Posterior cingulate gyrus (tissue), 11 donors: ENCODE data around the gene FNDC7.
"Not testable (repeated sequence)": the region's sequence is repeated elsewhere in the genome, so short reads cannot be mapped to it uniquely, and the experiment has no call there.

Source experiments
- DNase-seq, 10 donors: peaks; one replicate each; pipeline versions ENCODE4 v3.0.0 to v3.0.0-alpha.2; 2020 to 2021; ENCODE audit warnings: mixed read lengths in 3 of 10
- intact Hi-C: fragments of 100-400 bp; cut with DNase I; formaldehyde crosslinking; loops from one replicate; pipeline ENCODE4 v1.15.1; 2023

Gene FNDC7, protein sequence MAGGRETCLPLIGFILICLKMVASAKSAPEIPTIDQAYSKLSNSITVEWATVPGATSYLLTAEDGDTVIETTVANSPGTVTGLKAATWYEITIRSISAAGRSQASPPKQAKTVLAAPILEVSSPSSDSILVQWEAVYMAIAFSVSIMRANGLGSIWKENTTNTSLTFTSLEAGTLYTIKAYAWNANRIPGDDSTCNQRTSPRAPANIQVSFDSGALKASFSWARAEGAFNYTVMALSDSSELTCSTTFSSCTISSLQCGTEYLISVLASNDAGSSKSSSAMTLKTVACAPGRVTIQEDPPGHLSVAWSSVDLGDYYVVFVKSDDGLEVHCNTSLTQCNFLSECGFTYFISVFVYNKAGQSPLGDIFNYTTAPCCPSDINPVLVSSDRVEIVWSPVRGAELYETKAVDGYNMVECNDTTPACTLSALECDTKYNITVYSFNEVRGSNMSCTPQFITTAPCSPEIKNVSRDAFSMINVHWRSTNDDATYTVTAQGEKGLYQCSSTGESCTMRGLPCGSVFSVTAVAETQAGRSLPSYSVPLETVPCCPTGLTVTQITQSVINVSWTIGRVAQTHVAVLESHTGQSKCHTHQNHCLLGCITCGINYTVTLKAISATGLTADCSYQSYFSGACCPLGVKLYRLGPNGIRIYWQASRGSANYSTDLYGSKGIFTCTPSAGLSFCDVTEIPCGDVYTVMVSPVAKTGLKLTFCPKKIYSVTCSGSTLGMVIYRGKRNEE

DNA sequence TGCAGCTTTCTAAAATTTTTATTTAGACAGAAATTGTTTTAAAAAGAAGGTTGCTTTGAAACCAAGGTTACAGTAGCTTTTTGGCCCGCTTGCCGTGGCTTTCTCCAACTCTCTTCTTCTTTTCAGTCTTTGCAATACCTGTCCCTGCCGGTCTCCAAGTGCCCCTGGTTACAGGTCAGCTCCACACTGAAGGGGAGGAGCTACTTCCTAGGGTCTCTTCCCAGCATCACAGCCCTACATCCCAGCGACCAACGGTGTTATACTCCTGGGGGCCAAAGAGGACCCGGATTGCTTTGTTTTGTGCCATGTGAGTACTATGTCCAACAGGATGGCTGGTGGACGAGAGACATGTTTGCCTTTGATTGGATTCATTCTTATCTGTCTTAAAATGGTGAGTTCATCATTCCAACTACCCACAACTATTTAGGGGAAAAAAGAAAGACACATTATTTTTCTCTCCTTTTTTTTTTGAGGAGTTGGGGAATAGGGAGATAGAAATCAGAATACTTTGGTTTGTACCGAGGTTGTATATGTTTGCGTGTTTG lies at the start of gene FNDC7:
Gene FNDC7 (plus strand): TSS at position 303 of the 545 bp plus-strand sequence. CDS start 26 bp downstream, at position 329.
- intact Hi-C loops: no loop called here
- DNase-seq: no peak

DNA sequence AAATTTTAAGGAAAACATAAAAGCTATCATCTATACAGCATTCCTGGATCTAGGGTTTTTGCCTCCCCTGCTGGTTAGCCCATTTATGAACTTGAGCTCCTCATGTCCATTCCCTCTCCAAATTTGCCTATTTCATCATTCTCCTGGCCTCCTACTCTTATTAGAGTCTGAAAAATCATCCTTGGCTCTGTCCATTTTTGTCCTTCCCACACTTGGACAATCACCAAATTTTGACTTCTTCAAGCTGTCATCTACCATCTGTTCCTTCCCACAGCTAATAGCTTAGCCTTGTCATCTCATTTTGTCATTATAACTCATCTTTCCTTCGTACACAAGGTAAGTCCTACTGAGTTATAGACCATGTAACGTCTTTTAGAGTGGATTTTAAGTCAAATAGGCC lies 49.6 kb upstream of the FNDC7 start:
- no peak for DNase-seq
- intact Hi-C loops: no loop called here

DNA sequence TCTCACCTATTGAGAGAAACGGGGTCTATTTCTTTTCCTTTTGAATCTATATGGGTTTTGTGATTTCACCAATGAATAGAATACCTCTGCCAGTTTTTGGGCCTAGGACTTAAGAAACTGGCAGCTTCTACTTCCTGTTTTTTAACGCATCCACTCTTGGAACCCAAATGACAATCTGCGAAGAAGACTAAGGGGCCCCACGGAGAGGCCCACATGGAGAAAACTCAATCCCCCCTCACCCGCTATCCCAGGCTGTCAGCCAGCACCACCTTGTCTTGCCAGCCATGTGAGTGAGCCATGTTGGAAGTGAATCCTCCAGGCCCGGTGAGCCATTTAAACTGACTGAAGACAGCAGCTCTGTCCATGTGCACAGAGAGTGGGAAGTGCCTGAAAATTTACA lies 48.2 kb upstream of the FNDC7 start:
- peak in 1 of 10 donors; percentile 49 for DNase-seq

DNA sequence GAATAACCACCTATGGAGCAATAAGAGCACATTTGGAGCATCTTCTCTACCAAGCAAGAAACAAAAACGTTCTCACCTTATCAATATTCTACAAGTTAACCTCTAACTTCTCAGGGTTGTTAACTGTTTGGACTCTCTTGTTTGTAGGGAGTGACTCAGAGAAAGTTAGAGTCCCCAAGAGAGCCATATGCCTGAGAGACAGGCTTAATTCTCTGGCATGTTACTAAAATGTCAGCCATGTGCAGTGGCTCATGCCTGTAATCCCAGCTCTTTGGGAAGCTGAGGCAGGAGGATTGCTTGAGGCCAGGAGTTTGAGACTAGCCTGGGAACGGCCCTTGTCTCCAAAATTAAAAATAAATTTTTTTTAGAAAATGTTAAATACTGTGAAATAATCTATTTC lies 47.6 kb upstream of the FNDC7 start:
- intact Hi-C loops: no loop called here
- DNase-seq: no peak

More for the DNA sequence above, 48.2 kb upstream of the FNDC7 start:
- intact Hi-C loops: no loop called here

DNA sequence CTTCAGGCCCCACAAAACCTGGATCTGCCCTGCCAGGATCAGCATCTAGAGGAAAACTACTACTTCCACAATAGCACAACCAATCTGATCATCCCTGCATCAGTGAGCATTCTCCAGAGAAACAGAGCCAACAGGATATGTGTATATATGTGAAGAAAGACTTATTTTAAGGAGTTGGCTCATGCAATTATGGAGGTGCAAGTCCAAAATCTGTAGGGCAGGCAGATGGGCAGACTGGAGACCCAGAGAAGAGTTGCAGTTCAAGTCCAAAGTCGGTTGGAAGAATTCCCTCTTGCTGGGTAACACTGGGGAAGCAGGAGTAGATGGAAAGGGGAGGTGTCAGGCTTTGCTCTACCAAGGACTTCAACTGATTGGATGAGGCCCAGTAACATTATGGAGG lies 46.9 kb upstream of the FNDC7 start:
- DNase-seq: no peak
- intact Hi-C loops: no loop called here

DNA sequence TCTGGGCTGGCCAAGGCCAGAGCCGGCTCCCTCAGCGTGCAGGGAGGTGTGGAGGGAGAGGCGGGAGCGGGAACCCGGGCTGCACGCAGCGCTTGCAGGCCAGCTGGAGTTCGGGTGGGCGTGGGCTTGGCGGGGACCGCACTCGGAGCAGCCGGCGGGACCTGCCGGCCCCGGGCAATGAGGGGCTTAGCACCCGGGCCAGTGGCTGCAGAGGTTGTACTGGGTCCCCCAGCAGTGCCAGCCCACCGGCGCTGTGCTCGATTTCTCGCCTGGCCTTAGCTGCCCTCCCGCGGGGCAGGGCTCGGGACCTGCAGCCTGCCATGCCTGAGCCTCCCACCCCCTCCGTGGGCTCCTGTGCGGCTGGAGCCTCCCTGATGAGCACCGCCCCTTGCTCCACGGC lies 45.3 kb upstream of the FNDC7 start:
- intact Hi-C loops: not testable (repeated sequence)
- peak in 1 of 10 donors; percentile 72 for DNase-seq

DNA sequence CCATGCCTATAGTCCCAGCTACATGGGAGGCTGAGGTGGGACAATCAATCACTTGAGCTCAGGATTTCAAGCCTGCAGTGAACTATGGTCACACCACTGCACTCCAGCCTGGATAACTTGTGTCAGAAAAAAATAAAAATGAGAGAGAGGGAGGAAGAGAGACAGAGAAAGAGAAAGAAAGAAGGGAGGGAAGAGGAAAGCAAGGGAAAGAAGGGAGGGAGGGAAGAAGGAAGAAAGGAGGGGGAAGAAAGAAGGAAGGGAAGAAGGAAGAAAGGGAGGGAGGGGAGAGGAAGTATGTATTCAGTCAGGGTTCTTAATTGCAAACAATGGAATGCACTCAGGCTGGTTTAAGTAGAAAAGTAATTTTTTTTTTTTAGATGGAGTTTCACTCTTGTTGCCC lies 43.9 kb upstream of the FNDC7 start:
- DNase-seq: no peak
- intact Hi-C loops: no loop called here

DNA sequence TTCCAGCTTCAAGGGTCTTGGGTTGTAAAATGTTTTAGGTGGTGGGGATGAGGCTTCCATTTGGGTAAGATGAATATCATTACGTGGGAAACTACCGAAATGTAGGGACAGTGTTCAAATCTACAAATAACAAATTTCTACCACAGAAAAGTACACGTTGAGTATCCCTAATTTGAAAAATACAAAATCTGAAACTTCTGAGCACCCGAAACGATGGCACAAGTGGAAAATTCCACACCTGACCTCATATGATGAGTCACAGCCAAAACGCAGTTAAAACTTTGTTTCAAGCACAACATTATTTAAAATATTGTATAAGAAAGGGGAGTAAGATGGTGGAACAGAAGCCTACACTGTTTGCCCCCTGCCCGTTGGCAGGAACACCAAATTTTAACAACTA lies 43.0 kb upstream of the FNDC7 start:
- DNase-seq: no peak
- intact Hi-C loops: no loop called here

DNA sequence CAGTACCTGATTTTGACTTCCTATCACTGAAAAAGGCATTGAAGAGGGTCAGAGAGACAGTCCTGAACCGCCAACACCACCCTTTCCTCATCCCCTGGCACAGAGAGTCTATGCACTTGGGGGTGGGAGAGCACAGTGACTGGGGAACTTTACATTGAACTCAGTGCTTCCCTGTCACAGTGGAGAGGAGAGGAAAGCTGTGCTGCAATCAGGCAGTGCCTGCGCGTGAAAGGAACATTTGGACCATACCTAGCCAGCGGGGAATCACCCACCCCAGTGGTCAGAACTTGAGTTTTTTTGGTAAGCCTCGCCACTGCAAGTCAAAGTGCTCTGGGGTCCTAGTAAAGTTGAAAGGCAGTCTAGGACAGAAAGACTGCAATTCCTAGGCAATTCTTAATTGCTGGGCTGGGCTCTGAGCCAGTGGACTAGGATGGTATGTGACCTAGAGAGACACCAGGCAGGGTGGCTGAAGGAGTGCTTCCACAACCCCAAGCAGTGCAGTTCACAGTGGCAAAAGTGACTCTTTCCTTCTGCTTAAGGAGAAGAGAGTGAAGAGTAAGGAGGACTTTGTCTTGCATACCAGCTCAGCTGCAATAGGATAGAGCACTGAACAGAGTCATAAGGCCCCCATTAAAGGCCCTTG lies 42.5 kb upstream of the FNDC7 start:
- DNase-seq: peak in 1 of 10 donors; percentile 53
- intact Hi-C loops: no loop called here

DNA sequence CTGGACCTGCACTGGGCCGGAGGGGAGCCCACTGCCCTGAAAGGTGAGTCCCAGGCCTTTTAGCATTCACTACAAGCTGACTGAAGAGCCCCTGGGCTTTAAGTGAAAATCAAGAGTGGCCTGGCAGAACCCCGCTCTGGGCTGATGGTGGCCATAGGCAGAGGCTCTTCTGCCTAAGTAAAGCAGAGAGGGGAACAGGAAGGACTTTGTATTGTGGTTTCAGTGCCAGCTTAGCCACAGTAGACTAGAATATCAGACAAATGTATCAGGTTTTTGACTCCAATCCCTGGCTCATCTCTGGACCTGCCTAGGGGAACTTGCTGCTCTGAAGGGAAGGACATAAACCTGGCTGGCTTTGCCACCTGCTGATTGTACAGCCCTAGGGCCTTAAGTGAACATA lies 41.6 kb upstream of the FNDC7 start:
- DNase-seq: no peak
- intact Hi-C loops: no loop called here

DNA sequence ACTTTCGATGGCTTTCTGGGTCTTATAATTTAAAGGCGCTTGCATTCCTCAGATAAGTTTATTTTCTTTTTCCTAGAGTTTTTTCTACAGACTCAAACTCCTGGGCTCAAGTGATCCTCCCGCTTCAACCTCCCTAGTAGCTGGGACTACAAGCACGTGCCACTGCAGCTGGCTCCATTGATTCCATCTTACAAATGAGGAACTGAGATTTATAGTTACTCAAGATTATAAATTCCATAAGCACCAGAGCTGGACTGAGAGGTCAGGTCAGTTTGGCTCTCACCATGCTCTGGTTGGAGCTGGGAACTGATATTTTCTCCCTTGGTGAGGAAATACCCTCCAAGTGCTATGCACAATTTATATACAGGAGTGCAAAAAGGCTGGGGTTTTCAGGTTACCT lies 34.0 kb upstream of the FNDC7 start:
- intact Hi-C loops: no loop called here
- DNase-seq: no peak

DNA sequence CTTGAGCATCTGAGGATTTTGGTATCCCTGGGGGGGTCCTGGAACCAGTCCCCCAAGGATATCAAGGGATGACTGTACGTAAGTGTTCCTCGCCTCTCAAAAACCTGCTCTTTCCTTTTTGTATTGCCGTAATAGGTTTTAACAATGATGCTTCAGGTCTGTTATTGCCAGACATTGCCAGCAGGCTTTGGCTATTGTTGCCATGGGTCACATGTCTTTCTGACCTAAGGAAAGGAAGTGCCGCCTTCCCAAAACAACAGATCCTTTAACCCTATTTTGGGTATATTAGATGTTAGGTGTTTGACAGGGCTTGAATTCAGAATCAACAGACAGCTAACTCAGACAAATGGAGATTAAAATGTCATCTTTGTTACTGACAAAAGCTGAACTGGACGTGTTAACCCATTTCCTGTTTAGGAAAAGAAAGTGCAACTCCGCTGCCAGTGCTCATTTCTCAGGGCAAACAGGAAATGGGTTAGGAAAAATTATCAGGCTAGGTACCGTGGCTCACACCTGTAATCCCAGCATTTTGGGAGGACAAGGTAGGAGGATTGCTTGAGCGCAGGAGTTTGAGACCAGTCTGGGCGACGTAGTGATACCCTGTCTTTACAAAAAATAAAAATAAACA lies 33.0 kb upstream of the FNDC7 start:
- DNase-seq: no peak
- intact Hi-C loops: no loop called here

DNA sequence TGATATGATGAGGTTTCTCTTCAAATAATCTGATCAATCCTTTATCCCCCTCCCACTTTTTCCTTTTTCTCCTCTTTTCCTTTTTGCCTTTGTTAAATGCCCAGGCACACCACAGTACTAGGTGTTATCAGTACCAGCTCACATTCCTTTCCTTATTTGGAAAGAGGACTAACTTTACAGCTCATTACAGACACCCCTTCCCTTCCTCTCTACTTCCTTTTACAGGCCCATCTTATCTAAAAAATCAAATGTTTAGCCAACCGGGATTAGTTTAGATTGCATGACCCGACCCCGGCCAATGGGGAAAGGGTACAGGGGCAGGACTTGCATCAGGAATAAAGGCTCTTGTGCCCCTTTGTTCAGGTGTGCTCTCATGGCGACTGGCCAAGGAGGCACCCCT lies 31.0 kb upstream of the FNDC7 start:
- DNase-seq, intact Hi-C loops: not testable (repeated sequence)

DNA sequence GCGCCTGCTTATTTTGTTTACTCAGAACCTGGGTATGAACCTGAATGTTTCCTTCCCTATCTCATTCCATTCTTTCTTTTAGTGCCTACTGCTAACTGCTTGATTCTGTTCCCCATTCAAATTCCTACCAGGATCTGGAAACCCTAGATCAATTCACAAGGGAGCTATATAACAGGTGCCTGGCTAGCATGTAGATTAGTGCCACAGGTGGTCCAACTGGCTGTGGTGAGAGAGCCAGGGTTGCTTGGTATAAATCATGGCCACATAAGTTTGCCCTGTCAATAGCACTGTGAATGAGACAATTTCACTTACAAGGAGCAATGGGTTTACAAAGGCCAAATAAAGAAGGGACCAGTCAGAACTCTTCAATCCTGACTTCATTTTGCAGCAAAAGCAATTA lies 27.2 kb upstream of the FNDC7 start:
- intact Hi-C loops: no loop called here

DNA sequence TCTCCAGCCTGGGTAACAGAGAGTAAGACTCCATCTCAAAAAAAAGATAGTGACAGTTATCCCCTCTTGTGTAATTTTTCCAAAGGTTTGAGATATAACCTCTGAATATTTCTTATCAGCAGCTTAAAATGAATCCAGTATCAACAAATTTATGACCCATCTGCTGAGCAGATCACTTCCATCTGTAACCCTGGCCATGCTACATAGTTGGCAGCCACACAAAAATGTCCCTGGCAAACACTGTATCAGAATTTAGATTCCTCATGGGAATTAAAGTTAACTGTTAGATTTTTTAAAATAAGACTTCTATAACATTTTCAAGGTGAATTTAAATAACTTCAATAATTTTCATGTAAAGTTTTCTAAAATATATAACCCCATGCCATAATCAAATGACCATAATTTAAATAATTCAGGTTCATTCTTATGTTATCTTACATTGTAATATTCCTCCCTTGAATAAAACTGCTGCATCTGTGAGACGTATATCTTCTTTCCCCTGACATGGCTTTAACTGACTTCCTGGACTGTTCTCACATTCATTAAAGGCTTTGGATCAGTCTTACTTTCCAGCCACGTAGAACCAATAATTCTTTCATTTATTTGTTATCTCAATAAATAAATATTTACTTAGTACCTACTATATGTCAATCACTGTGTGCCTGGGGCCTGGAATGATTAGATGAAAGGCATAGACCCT lies 25.9 kb upstream of the FNDC7 start:
- no peak for DNase-seq

More for the DNA sequence above, 27.2 kb upstream of the FNDC7 start:
- DNase-seq: no peak

DNA sequence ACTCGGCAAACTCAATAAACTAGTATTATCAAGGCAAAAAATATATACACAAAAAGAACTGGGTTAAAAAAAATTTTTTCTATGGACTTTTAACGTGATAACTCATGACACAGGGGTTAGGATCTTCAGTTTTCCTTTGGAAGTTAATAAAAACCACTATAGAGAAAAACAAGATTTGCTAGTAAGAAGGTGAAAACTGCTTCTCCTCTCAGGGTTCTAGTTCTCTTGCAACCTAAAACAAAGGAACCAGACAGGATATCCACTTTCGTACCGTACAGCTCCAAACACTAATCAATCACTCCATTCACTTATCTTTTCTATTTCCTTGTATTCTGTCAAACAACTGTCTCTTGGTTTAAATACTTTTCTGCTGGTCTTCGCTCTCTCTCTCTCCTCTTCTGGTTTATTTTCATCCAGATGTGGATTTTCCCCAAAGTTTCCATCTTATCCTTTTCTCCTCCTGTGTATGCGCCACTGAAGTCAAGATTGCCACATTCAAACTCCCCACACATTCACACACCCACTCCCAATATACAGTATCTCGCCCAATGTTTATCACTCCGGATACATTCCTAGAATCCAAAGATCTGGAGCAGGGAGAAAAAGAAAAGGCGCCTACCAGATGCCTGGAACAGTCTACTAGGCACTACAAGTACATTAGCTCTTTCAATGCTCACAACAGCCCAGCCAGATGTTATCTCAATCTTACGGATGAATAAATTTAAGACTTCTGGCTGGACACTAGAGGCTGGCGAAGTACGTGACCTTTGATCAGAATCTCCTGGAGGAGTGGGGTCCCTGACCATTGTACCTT lies 21.4 kb upstream of the FNDC7 start:
- intact Hi-C loops: loop anchor here (10.0 kb wide), 1 partner anchor 123 kb away; no protein-coding TSS in a partner anchor

More for the DNA sequence above, 25.9 kb upstream of the FNDC7 start:
- intact Hi-C loops: no loop called here

DNA sequence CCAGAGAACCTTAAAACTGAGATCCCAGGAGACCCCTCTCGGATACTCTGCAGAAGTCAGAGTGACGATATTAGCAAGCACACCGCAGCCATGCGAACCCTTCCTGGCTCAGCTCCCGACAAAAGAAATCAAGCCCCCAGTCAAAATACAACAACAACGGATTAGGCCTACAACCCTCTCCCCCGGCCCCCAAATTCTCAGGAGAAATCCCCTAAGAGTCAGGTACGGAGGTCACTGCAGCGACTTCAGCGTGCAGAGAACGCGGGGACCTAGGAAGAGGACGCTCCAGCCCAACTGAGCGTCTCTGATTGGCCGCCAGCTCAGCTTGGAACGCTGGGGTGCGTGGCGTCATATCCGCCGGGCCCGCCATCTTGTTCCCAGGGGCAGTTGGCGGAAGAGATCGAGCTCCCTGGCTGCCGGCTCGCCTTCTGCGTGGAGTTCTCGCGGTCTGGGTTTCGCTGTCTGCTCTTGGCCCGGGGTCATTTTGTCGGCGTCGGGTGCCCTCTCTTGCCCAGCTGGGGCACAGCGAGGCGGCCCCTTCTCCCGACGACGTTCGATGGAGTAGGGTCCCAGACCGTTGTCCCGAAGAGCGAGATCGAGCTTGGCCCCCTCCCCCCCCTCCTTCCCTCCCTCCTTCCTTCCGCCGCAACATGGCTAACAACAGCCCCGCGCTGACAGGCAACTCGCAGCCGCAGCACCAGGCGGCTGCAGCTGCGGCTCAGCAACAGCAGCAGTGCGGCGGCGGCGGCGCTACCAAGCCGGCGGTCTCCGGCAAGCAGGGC lies 20.6 kb upstream of the FNDC7 start, which contains the start of gene PRPF38B:
Gene PRPF38B (plus strand): TSS at position 369 of the 782 bp plus-strand sequence. CDS start 282 bp downstream, at position 651.
- intact Hi-C loops: loop anchor here (2.0 to 10.0 kb wide), 4 partner anchors 31 to 207 kb away; partner anchors contain the start of genes HENMT1 and STXBP3
- peak; percentile 94 to 99 (median 96) for DNase-seq

More for the DNA sequence above, 21.4 kb upstream of the FNDC7 start:
- no peak for DNase-seq
